ENCODE measurements around the gene HOXD10.

HOXD10 gene

DNA sequence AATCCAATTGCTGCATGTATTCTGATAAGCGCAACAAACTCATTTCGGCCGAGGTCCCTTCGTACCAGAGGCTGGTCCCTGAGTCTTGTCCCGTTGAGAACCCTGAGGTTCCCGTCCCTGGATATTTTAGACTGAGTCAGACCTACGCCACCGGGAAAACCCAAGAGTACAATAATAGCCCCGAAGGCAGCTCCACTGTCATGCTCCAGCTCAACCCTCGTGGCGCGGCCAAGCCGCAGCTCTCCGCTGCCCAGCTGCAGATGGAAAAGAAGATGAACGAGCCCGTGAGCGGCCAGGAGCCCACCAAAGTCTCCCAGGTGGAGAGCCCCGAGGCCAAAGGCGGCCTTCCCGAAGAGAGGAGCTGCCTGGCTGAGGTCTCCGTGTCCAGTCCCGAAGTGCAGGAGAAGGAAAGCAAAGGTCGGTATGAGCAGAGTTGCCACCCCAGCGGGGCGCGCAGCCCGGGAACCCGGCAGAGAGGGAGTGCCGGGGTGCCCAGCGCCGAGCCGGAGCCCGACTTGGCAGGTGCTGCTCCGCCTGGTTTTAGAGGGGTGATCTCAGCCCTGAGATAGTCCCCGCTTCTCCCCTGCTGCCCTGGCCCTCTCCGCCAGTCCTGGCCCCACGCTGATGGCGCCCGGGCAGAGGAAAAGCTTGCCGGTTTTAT, 714 bp downstream of the HOXD10 start:
- no peak for DNase-seq
- TF ChIP-seq EZH2 (optimal IDR thresholded peaks at IDR 0.05; ENCODE audit: low read depth, low read length) (no peak), EZH2phosphoT487 (IDR thresholded peaks at IDR 0.05; ENCODE audit: low read length) (no peak)
- TF ChIP-seq, protein P1, sequence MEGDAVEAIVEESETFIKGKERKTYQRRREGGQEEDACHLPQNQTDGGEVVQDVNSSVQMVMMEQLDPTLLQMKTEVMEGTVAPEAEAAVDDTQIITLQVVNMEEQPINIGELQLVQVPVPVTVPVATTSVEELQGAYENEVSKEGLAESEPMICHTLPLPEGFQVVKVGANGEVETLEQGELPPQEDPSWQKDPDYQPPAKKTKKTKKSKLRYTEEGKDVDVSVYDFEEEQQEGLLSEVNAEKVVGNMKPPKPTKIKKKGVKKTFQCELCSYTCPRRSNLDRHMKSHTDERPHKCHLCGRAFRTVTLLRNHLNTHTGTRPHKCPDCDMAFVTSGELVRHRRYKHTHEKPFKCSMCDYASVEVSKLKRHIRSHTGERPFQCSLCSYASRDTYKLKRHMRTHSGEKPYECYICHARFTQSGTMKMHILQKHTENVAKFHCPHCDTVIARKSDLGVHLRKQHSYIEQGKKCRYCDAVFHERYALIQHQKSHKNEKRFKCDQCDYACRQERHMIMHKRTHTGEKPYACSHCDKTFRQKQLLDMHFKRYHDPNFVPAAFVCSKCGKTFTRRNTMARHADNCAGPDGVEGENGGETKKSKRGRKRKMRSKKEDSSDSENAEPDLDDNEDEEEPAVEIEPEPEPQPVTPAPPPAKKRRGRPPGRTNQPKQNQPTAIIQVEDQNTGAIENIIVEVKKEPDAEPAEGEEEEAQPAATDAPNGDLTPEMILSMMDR (IDR thresholded peaks at IDR 0.05; ENCODE audit: low read length): no peak
- Histone ChIP-seq H2AFZ (ENCODE audit: low read length) (no peak overlapping the region), H3K36me3 (replicated peaks; ENCODE audit: insufficient read depth, low read length) (no peaks in the 10 kb centered on the region), H3K27me3 (replicated peaks; ENCODE audit: insufficient read depth, low read length) (peaks cover 55% of the 10 kb centered on the region), H3K9me2 (replicated peaks; ENCODE audit: insufficient read depth, low read length) (no peaks in the 10 kb centered on the region), H4K20me1 (ENCODE audit: insufficient read depth, low read length) (no peaks in the 10 kb centered on the region), H3F3A (ENCODE audit: insufficient read depth, low read length) (no peaks in the 10 kb centered on the region), H3K4me1 (ENCODE audit: low read length) (no peaks in the 10 kb centered on the region), H3K79me2 (ENCODE audit: low read length) (no peaks in the 10 kb centered on the region), H3K27ac (ENCODE audit: low read length) (no peak overlapping the region), H3K4me2 (ENCODE audit: low read depth, low read length) (no peak overlapping the region), H3K9ac (ENCODE audit: low read length) (no peak overlapping the region), H3K9me3 (replicated peaks; ENCODE audit: insufficient read depth, low read length) (no peaks in the 10 kb centered on the region), H3K4me3 (ENCODE audit: low read length) (no peak overlapping the region)

- H3F3A ChIP-seq (ENCODE audit: insufficient read depth, low read length): no peaks in the 10 kb centered on the region
- H3K79me2 ChIP-seq (ENCODE audit: low read length): no peaks in the 10 kb centered on the region
- no peak overlapping the region for H3K4me2 ChIP-seq (ENCODE audit: low read depth, low read length)
- H3K27me3 ChIP-seq (replicated peaks; ENCODE audit: insufficient read depth, low read length): peaks cover 49% of the 10 kb centered on the region
- H3K9ac ChIP-seq (ENCODE audit: low read length): no peak overlapping the region
- TF ChIP-seq EZH2 (optimal IDR thresholded peaks at IDR 0.05; ENCODE audit: low read depth, low read length) (no peak), EZH2phosphoT487 (IDR thresholded peaks at IDR 0.05; ENCODE audit: low read length) (no peak)
- TF ChIP-seq, protein P1 (IDR thresholded peaks at IDR 0.05; ENCODE audit: low read length): no peak
- no peaks in the 10 kb centered on the region for H3K9me2 ChIP-seq (replicated peaks; ENCODE audit: insufficient read depth, low read length)
- no peaks in the 10 kb centered on the region for H3K9me3 ChIP-seq (replicated peaks; ENCODE audit: insufficient read depth, low read length)
- no peaks in the 10 kb centered on the region for H3K4me1 ChIP-seq (ENCODE audit: low read length)
- no peak overlapping the region for H3K4me3 ChIP-seq (ENCODE audit: low read length)
- no peaks in the 10 kb centered on the region for H3K36me3 ChIP-seq (replicated peaks; ENCODE audit: insufficient read depth, low read length)
- no peaks in the 10 kb centered on the region for H4K20me1 ChIP-seq (ENCODE audit: insufficient read depth, low read length)
- no peak overlapping the region for H3K27ac ChIP-seq (ENCODE audit: low read length)
- DNase-seq: no peak
- H2AFZ ChIP-seq (ENCODE audit: low read length): no peak overlapping the region
Measured at GRCh38 chr2:176117823-176118371, 1.3 kb downstream of the HOXD10 start.

- TF ChIP-seq, protein P1 (IDR thresholded peaks at IDR 0.05; ENCODE audit: low read length): peak; percentile 82
- no peak for TF ChIP-seq EZH2phosphoT487 (IDR thresholded peaks at IDR 0.05; ENCODE audit: low read length)
- Histone ChIP-seq H3K9ac (ENCODE audit: low read length) (no peak overlapping the region), H3K4me3 (ENCODE audit: low read length) (peak overlapping the region; percentile 28), H3K36me3 (replicated peaks; ENCODE audit: insufficient read depth, low read length) (no peaks in the 10 kb centered on the region), H3K79me2 (ENCODE audit: low read length) (no peaks in the 10 kb centered on the region), H3K9me3 (replicated peaks; ENCODE audit: insufficient read depth, low read length) (no peaks in the 10 kb centered on the region), H3K4me1 (ENCODE audit: low read length) (no peaks in the 10 kb centered on the region), H3K4me2 (ENCODE audit: low read depth, low read length) (peak overlapping the region; percentile 51; the same call in 1 of the 2 replicates), H4K20me1 (ENCODE audit: insufficient read depth, low read length) (no peaks in the 10 kb centered on the region), H3K9me2 (replicated peaks; ENCODE audit: insufficient read depth, low read length) (no peaks in the 10 kb centered on the region), H2AFZ (ENCODE audit: low read length) (no peak overlapping the region), H3K27ac (ENCODE audit: low read length) (no peak overlapping the region), H3K27me3 (replicated peaks; ENCODE audit: insufficient read depth, low read length) (peaks cover 47% of the 10 kb centered on the region), H3F3A (ENCODE audit: insufficient read depth, low read length) (no peaks in the 10 kb centered on the region)
- peak; percentile 86 for DNase-seq
Measured at GRCh38 chr2:176118601-176119339, 2.2 kb downstream of the HOXD10 start.
